ENCODE data around the gene RAG1.

GRCh38 chr11:36566407-36567053, 1.3 kb upstream of the RAG1 start:
- TF ChIP-seq POLR2AphosphoS5 (IDR thresholded peaks at IDR 0.05; ENCODE audit: low read depth, low read length) (no peak), POLR2A (IDR thresholded peaks at IDR 0.05; ENCODE audit: low read depth, low read length) (no peak), TAF1 (IDR thresholded peaks at IDR 0.05; ENCODE audit: borderline replicate concordance, low read depth, low read length) (no peak)
